NCI-H510A (cell line): ENCODE results near the gene CAPG.
"Not testable (repeated sequence)": the region's sequence is repeated elsewhere in the genome, so short reads cannot be mapped to it uniquely, and the experiment has no call there.

Experiments
- DNase-seq: peaks from one replicate; lab custom pipeline; 2025; lab: John Stamatoyannopoulos, UW

CAPG gene

GRCh38 chr2:85396531-85397470 is 13.4 kb downstream of the CAPG start:
- no peak for DNase-seq

- no peak for DNase-seq
Observed at GRCh38 chr2:85395912-85396475, 14.2 kb downstream of the CAPG start.

- DNase-seq: no peak
Observed at GRCh38 chr2:85394976-85395375, 15.2 kb downstream of the CAPG start.

- DNase-seq: peak; percentile 59
Observed at GRCh38 chr2:85394261-85394681, 15.9 kb downstream of the CAPG start.

GRCh38 chr2:85393836-85394235 is 16.3 kb downstream of the CAPG start:
- DNase-seq: no peak

- DNase-seq: no peak
Observed at GRCh38 chr2:85390941-85391669, 19.1 kb downstream of the CAPG start.

- DNase-seq: no peak
Observed at GRCh38 chr2:85388878-85389538, 21.2 kb downstream of the CAPG start.

GRCh38 chr2:85387754-85388153 is 22.4 kb downstream of the CAPG start:
- DNase-seq: no peak

- DNase-seq: no peak
Observed at GRCh38 chr2:85385746-85386145, 24.4 kb downstream of the CAPG start.

GRCh38 chr2:85383850-85384249 is 26.3 kb downstream of the CAPG start:
- DNase-seq: no peak

GRCh38 chr2:85383151-85383550 is 27.0 kb downstream of the CAPG start:
- DNase-seq: not testable (repeated sequence)

GRCh38 chr2:85380048-85380447 is 30.1 kb downstream of the CAPG start:
- no peak for DNase-seq

GRCh38 chr2:85378257-85378656 is 31.9 kb downstream of the CAPG start:
- DNase-seq: no peak

- no peak for DNase-seq
Observed at GRCh38 chr2:85377083-85377482, 33.1 kb downstream of the CAPG start.

- DNase-seq: no peak
Observed at GRCh38 chr2:85376291-85377065, 33.7 kb downstream of the CAPG start.

- no peak for DNase-seq
Observed at GRCh38 chr2:85371045-85371444, 39.1 kb downstream of the CAPG start.

- DNase-seq: peak; percentile 11
Observed at GRCh38 chr2:85369500-85369899, 40.7 kb downstream of the CAPG start.

- no peak for DNase-seq
Observed at GRCh38 chr2:85368921-85369320, 41.2 kb downstream of the CAPG start.

- no peak for DNase-seq
Observed at GRCh38 chr2:85367180-85367579, 43.0 kb downstream of the CAPG start.

GRCh38 chr2:85362653-85363387 is 47.3 kb downstream of the CAPG start:
- DNase-seq: not testable (repeated sequence)

GRCh38 chr2:85357736-85358135 is 52.4 kb downstream of the CAPG start:
- no peak for DNase-seq
